CD4-positive, alpha-beta memory T cell (primary cell): ENCODE results near the gene UTP25. TPM values are rescaled to one million over a fixed set of nuclear protein-coding genes. Genes with fewer than 3 reads are reported as not detected.
"Not testable (repeated sequence)": the region's sequence is repeated elsewhere in the genome, so short reads cannot be mapped to it uniquely, and the experiment has no call there.

ENCODE experiments used
- CTCF ChIA-PET: fragments of 350-600 bp; sonication (Branson Sonifier 250); formaldehyde crosslinking; loops from one replicate; lab custom pipeline; 2021; ENCODE audit warnings: inconsistent platforms; ENCODE audit not compliant: partially characterized antibody; lab: Charles Lee
- POLR2A ChIA-PET: fragments of 350-600 bp; sonication (Branson Sonifier 250); formaldehyde crosslinking; loops from one replicate; lab custom pipeline; 2021; ENCODE audit not compliant: partially characterized antibody; lab: Charles Lee
- DNase-seq, 5 donors: peaks; one replicate each; pipeline versions ENCODE4 v3.0.0 to v3.0.0-alpha.2; 2020 to 2022; ENCODE audit warnings: mixed read lengths in 1 of 5
- H3K27ac ChIP-seq: one replicate; pipeline ENCODE4 v1.7.0; 2013; ENCODE audit warnings: low read depth, low read length
- H3K27me3 ChIP-seq: 2 replicates; pipeline ENCODE4 v1.7.0; 2013; ENCODE audit warnings: mild to moderate bottlenecking, low read length, moderate library complexity; ENCODE audit not compliant: insufficient read depth
- H3K36me3 ChIP-seq: 2 replicates; pipeline ENCODE4 v1.7.0; 2013; ENCODE audit warnings: mild to moderate bottlenecking, low read length, moderate library complexity; ENCODE audit not compliant: insufficient read depth
- H3K4me1 ChIP-seq: 2 replicates; pipeline ENCODE4 v1.7.0; 2013; ENCODE audit warnings: mild to moderate bottlenecking, low read length, moderate library complexity; ENCODE audit not compliant: insufficient read depth
- H3K4me3 ChIP-seq, 2 donors: one replicate each; pipeline ENCODE4 v1.7.0; 2013; ENCODE audit warnings: low read length in 2 of 2, mild to moderate bottlenecking in 1 of 2
- H3K9me3 ChIP-seq, 2 donors: one replicate each; pipeline ENCODE4 v1.7.0; 2013; ENCODE audit warnings: low read length in 2 of 2, control low read depth in 1 of 2; ENCODE audit not compliant: control insufficient read depth in 1 of 2
- H3K27ac Mint-ChIP-seq, 7 donors: one replicate each; pipeline ENCODE4 v1.8.0; 2020 to 2021; ENCODE audit warnings: mixed read lengths in 7 of 7, mild to moderate bottlenecking in 6 of 7, inconsistent platforms in 3 of 7, moderate library complexity in 3 of 7
- H3K27me3 Mint-ChIP-seq, 2 donors: one replicate each; pipeline ENCODE4 v1.8.0; 2020 to 2021; ENCODE audit warnings: mixed read lengths in 2 of 2
- H3K36me3 Mint-ChIP-seq, 2 donors: one replicate each; pipeline ENCODE4 v1.8.0; 2020 to 2021; ENCODE audit warnings: mixed read lengths in 2 of 2, inconsistent platforms in 1 of 2, mild to moderate bottlenecking in 1 of 2
- H3K4me1 Mint-ChIP-seq, 4 donors: one replicate each; pipeline ENCODE4 v1.8.0; 2020 to 2021; ENCODE audit warnings: mixed read lengths in 4 of 4, mild to moderate bottlenecking in 1 of 4
- H3K4me3 Mint-ChIP-seq, 8 donors: one replicate each; pipeline ENCODE4 v1.8.0; 2020 to 2021; ENCODE audit warnings: mixed read lengths in 8 of 8, mild to moderate bottlenecking in 7 of 8, moderate library complexity in 6 of 8, inconsistent platforms in 3 of 8
- H3K9me3 Mint-ChIP-seq, 8 donors: one replicate each; pipeline ENCODE4 v1.8.0; 2020 to 2021; ENCODE audit warnings: mixed read lengths in 8 of 8, mild to moderate bottlenecking in 5 of 8, inconsistent platforms in 3 of 8, moderate library complexity in 1 of 8
- intact Hi-C: fragments of 100-400 bp; cut with micrococcal nuclease; formaldehyde crosslinking; loops from one replicate; pipeline ENCODE4 v1.15.1; 2023
- polyA plus RNA-seq, 2 donors: library from polyadenylated mRNA; unstranded; fragments of 300-500 nt; fragmentation: Illumina TruSeq; gene quantifications; one replicate each; pipeline ENCODE4 v1.2.3, GENCODE V29; 2021
- total RNA-seq, 2 experiments: library from RNA; stranded (reverse); gene quantifications; one replicate each; pipeline ENCODE4 v1.2.3, GENCODE V29; 2021

Gene UTP25
- total and polyA plus RNA-seq, 4 experiments from 2014 or later = 3.7 to 13.6 (median 9.4) TPM

DNA sequence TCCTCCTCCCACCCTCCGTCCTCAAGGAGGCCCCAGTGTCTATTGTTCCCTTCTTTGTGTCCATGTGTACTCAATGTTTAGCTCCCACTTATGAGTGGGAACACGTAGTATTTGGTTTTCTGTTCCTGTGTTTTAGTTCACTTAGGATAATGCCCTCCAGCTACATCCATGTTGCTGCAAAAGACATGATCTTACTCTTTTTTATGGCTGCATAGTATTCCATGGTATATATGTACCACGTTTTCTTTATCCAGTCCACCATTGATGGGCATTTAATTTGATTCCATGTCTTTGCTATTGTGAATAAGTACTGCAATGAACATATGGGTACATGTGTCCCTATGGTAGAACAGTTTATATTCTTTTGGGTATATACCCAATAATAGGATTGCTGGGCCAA, 34.1 kb upstream of the UTP25 start:
- H3K4me1 Mint-ChIP-seq, H3K9me3 Mint-ChIP-seq, H3K27me3 ChIP-seq, H3K9me3 ChIP-seq, H3K27ac ChIP-seq, DNase-seq, intact Hi-C loops, H3K4me1 ChIP-seq, H3K36me3 ChIP-seq, H3K27ac Mint-ChIP-seq, H3K4me3 Mint-ChIP-seq, H3K4me3 ChIP-seq: not testable (repeated sequence)
- POLR2A ChIA-PET = interaction anchor here (1.5 kb wide), 1 partner anchor 12 kb away, joined by 4 read pairs; no protein-coding TSS in a partner anchor
- Mint-ChIP-seq H3K27me3 (peaks cover 1 to 23% of the 10 kb centered on the region in 2 donors), H3K36me3 (peaks cover 2 to 11% of the 10 kb centered on the region in 2 donors)
- CTCF ChIA-PET = interaction anchor here (1.5 to 1.9 kb wide), 2 partner anchors 29 to 32 kb away, joined by 6 to 7 read pairs; no protein-coding TSS in a partner anchor

GRCh38 chr1:209797978-209798639, 29.7 kb upstream of the UTP25 start:
- peaks cover 0 to 27% of the 10 kb centered on the region in 2 donors for H3K27me3 Mint-ChIP-seq
- Histone ChIP-seq H3K27ac (no peak overlapping the region), H3K4me3 (no peak overlapping the region), H3K4me1 (no peaks in the 10 kb centered on the region), H3K27me3 (no peaks in the 10 kb centered on the region), H3K36me3 (no peaks in the 10 kb centered on the region), H3K9me3 (no peaks in the 10 kb centered on the region)
- peaks cover 2 to 6% of the 10 kb centered on the region in 2 donors for H3K36me3 Mint-ChIP-seq
- H3K4me3 Mint-ChIP-seq = no peak overlapping the region
- H3K4me1 Mint-ChIP-seq = no peaks in the 10 kb centered on the region
- H3K27ac Mint-ChIP-seq = peak overlapping the region in 1 of 7 donors; percentile 31
- POLR2A ChIA-PET = no interaction called here
- no peak for DNase-seq
- peaks cover 0 to 4% (median 0%) of the 10 kb centered on the region in 8 donors for H3K9me3 Mint-ChIP-seq
- CTCF ChIA-PET = interaction anchor here (1.1 to 1.8 kb wide), 4 partner anchors 10 to 49 kb away, joined by 3 to 9 read pairs (median 4); partner anchors contain the start of gene UTP25
- intact Hi-C loops = no loop called here

DNA sequence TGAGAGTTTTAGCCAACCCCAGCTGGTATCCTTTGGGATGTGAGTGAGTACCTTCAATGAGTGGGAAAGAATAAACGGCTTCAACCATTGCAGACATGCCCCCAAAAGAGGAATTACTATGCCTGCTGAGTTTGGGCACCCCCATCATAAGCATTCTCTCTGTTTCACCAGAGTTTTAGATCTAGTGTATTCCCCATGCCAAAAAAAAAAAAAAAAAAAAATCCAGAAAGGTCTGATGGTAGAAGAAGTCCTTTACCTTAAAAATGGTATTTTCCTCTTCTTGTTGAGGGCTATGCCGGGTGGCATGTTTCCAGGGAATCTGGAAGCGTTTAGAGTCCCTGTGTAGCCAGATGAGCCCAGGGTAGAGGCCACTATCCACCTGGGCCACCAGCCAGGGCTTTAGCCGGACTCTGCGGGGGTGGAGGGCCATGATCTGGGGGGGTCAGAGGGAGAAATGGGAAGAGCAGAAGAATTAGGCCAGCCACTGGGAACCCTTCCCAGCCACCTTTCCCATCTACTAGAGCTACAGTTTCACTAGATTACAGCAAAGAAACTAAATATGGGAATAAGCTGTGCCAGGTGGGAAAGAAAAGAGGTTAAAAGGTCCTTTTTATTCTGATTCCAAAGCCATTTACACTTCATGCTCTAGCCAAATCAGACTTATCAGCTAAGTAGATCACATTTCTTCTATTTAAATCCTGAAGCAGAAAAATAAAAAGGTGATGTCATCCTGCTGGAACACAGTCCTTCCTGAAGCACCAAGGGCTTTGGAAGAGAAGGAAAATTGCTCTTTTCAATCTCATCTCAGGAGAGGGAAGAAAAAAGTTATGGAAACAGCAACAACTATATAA, 26.6 kb upstream of the UTP25 start:
- POLR2A ChIA-PET = no interaction called here
- DNase-seq = no peak
- Histone ChIP-seq H3K36me3 (no peaks in the 10 kb centered on the region), H3K27me3 (no peaks in the 10 kb centered on the region), H3K4me1 (peaks cover 9% of the 10 kb centered on the region), H3K9me3 (no peaks in the 10 kb centered on the region), H3K27ac (no peak overlapping the region), H3K4me3 (no peak overlapping the region)
- peaks cover 0 to 1% (median 0%) of the 10 kb centered on the region in 8 donors for H3K9me3 Mint-ChIP-seq
- no peak overlapping the region for H3K27ac Mint-ChIP-seq
- peaks cover 6 to 11% (median 8%) of the 10 kb centered on the region in 4 donors for H3K4me1 Mint-ChIP-seq
- no peak overlapping the region for H3K4me3 Mint-ChIP-seq
- H3K27me3 Mint-ChIP-seq = peaks cover 0 to 13% of the 10 kb centered on the region in 2 donors
- CTCF ChIA-PET = interaction anchor here (2.4 kb wide), 1 partner anchor 21 kb away, joined by 6 read pairs; no protein-coding TSS in a partner anchor
- intact Hi-C loops = no loop called here
- no peaks in the 10 kb centered on the region for H3K36me3 Mint-ChIP-seq

DNA sequence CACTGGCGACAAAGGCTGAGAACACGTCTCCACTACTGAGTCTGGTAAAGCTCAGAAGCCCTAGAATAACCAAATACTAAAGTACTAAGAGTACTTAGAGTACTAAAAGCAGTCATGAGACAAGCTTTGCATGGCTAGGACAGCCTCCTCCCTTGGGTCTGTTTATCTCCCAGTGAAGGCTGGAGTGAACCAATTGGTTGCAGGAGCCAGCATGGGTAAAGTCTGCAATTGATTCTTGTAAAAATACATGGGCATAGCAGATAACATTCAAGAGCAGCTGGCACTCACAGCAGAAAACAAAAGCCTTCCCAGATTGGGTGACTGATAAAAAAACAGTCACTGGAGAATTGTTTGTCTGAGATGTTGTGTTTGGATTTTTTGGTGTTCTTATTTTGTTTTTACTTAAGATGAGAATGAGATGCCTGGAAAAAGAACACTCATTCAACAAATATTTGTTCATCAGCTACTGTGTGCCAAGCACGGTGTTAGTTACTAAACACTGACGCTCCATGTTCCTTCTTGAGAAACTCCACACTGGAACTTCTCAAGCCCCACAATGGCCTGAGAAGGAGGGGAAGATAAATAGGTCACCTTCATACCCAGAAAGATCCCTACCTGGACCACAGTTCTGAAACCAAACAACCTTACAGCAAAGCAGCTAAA, 25.5 kb upstream of the UTP25 start:
- Mint-ChIP-seq H3K27me3 (peaks cover 0 to 13% of the 10 kb centered on the region in 2 donors), H3K36me3 (no peaks in the 10 kb centered on the region), H3K4me3 (peak overlapping the region in 1 of 8 donors; percentile 23), H3K27ac (no peak overlapping the region), H3K4me1 (peaks cover 6 to 13% (median 10%) of the 10 kb centered on the region in 4 donors), H3K9me3 (peaks cover 0 to 1% (median 0%) of the 10 kb centered on the region in 8 donors)
- no peaks in the 10 kb centered on the region for H3K9me3 ChIP-seq
- H3K36me3 ChIP-seq = no peaks in the 10 kb centered on the region
- intact Hi-C loops = no loop called here
- no peaks in the 10 kb centered on the region for H3K27me3 ChIP-seq
- ChIA-PET POLR2A (interaction anchor here (1.0 kb wide), 1 partner anchor 18 kb away, joined by 3 read pairs; the partner anchor contains the start of gene C1orf74), CTCF (interaction anchor here (1.2 to 2.4 kb wide), 2 partner anchors 20 to 22 kb away, joined by 4 to 6 read pairs; no protein-coding TSS in a partner anchor)
- H3K4me3 ChIP-seq = no peak overlapping the region
- H3K27ac ChIP-seq = no peak overlapping the region
- H3K4me1 ChIP-seq = peaks cover 12% of the 10 kb centered on the region
- DNase-seq = no peak

- Mint-ChIP-seq H3K9me3 (peaks cover 0 to 1% (median 0%) of the 10 kb centered on the region in 8 donors), H3K4me3 (peak overlapping the region in 1 of 8 donors; percentile 23), H3K27me3 (peaks cover 0 to 11% of the 10 kb centered on the region in 2 donors), H3K4me1 (peaks cover 6 to 13% (median 10%) of the 10 kb centered on the region in 4 donors), H3K36me3 (no peaks in the 10 kb centered on the region), H3K27ac (no peak overlapping the region)
- Histone ChIP-seq H3K36me3 (no peaks in the 10 kb centered on the region), H3K4me1 (peaks cover 12% of the 10 kb centered on the region), H3K9me3 (no peaks in the 10 kb centered on the region), H3K27me3 (no peaks in the 10 kb centered on the region), H3K4me3 (no peak overlapping the region), H3K27ac (no peak overlapping the region)
- ChIA-PET CTCF (interaction anchor here (1.2 to 2.4 kb wide), 2 partner anchors 20 to 21 kb away, joined by 4 to 6 read pairs; no protein-coding TSS in a partner anchor), POLR2A (interaction anchor here (1.0 kb wide), 1 partner anchor 19 kb away, joined by 3 read pairs; the partner anchor contains the start of gene C1orf74)
- intact Hi-C loops = no loop called here
- DNase-seq = no peak
These were observed 25.0 kb upstream of the UTP25 start for GRCh38 chr1:209802780-209803152.

- Mint-ChIP-seq H3K4me3 (no peak overlapping the region), H3K9me3 (peaks cover 0 to 1% (median 0%) of the 10 kb centered on the region in 8 donors), H3K27ac (no peak overlapping the region), H3K27me3 (peaks cover 0 to 8% of the 10 kb centered on the region in 2 donors), H3K36me3 (no peaks in the 10 kb centered on the region), H3K4me1 (peaks cover 6 to 13% (median 10%) of the 10 kb centered on the region in 4 donors)
- DNase-seq = no peak
- no peaks in the 10 kb centered on the region for H3K36me3 ChIP-seq
- ChIA-PET CTCF (interaction anchor here (2.4 kb wide), 1 partner anchor 19 kb away, joined by 6 read pairs; no protein-coding TSS in a partner anchor), POLR2A (no interaction called here)
- H3K4me1 ChIP-seq = peaks cover 12% of the 10 kb centered on the region
- H3K9me3 ChIP-seq = no peaks in the 10 kb centered on the region
- no peak overlapping the region for H3K4me3 ChIP-seq
- no peaks in the 10 kb centered on the region for H3K27me3 ChIP-seq
- H3K27ac ChIP-seq = no peak overlapping the region
- intact Hi-C loops = no loop called here
These were observed 24.2 kb upstream of the UTP25 start for GRCh38 chr1:209803568-209803967.
